HG03432 (cell line): ENCODE results near the gene RSPH1.

Experiments used
- ATAC-seq: cut with Tn5 transposase; IDR thresholded peaks from one replicate; pipeline ENCODE4 v1.9.1; 2021; ENCODE audit warnings: mild to moderate bottlenecking, moderate library complexity; ENCODE audit not compliant: unreplicated experiment

RSPH1 gene

DNA sequence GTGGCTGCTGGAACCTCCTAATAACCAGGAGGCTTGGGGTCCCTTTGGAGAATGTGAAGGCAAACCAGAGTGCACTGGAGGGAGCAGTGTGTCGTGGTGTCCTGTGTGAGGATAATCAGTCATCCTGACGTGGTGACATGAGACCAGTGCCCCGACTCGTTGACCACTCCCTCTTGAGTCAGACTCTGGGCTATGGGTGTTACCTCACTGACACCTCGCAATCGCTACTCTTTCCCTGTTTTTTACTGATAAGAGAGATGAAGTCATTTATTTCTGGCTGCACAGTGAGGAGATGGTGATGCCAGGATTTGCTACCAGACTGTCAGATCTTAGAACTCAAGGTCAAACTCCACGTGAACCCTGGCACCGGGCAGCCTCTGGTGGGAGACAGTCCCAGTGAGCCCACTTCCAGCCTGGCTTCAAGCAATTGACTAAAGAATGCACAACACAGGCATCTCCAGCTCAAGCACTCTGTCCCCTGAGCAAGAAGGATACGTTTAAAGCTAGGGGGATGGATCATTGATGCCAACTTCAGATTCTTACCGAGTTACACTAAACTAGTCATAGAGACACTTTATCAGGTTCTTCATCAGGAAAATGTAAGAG, 62.0 kb downstream of the RSPH1 start:
- no peak for ATAC-seq

GRCh38 chr21:42432695-42433094, 63.3 kb downstream of the RSPH1 start:
- ATAC-seq, result no peak

DNA sequence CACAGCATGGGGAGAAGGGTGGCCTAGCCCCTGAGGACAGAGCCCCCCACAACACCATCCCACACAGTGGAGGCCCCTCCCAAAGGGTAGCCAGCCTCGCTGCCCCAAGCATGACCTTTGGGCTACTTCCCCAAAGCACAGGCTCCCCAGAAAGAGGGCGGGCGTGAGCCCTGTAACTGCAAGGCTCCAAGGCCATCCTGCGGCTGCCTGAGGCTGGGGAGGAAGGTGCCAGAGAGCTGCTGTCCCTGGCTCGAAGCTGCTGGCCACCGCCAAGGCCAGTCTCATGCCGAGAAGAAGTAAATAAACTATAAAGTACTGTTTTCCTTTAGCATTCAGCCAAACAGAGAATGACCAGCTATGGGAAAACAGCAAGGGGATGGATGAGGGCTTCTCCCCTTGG, 64.8 kb downstream of the RSPH1 start:
- no peak for ATAC-seq

DNA sequence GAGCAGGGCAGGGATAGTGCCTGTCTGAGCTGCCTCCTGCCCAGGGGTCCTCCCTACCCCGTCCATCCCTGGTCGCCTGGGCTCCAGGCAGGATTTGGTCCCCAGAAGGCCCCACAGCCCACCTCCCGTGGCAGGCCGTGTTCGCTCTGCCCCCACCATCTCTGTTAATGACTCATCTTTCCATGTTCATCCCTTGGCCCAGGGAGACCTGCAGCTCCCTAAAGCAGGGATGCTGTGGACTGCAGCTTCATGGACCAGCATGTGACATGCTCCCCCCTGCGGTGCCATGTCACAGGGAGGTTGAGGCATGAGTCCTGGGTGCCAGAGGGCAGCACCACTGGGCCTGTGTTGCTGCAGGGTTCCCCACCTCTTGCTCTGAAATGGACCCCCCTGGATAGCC, 65.5 kb downstream of the RSPH1 start:
- ATAC-seq, result no peak

GRCh38 chr21:42429856-42430255, 66.2 kb downstream of the RSPH1 start:
- no peak for ATAC-seq

- ATAC-seq, result no peak
Measured at GRCh38 chr21:42429021-42429420, 67.0 kb downstream of the RSPH1 start.

GRCh38 chr21:42427809-42428419, 68.1 kb downstream of the RSPH1 start:
- ATAC-seq, result no peak

DNA sequence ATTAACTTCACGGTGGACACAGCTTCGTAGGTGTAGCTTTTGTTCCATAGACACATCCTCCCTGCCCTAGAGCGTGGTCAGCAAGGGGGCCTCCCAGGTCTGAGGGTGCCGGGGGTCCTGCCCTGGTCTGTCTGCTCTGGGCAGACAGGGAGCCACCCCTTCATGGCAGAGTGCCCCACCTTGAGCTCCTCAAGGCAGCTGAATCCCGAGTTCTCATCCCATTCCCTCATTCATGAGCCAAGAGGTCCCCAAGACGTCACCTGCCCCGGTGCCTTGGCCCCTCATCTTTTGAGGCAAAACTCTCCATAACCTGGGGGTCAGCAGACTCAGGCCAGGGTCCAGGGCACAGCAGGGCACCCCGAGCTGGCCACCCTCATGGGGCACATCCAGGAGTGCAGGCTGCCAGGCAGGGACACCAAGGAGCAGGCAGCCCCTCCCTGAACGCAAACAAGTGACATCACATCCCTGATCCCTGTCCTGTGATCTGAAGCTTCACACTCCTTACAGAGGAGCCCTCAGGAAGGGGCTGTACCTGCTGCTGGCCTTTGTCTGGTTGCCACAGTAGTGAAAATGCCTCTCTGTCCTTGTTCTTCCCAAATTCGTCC, 69.0 kb downstream of the RSPH1 start:
- ATAC-seq, result no peak

DNA sequence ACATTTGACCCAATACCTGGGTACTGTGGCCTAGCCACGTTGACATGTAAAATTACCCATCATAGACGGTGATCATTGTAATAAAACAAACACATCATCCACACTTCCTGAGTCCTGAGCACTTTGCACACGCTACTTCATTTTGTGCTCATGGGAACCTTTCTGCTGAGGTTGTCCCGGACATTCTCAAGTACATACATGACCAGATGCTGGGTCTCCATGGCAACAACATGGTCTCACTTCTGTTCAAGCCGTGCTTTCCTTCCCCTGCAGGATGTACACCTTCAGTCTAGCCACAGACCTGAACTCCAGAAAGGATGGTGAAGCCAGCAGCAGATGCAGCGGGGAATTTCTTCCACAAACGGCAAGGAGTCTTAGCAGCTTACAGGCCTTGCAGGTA, 69.6 kb downstream of the RSPH1 start:
- ATAC-seq, result no peak

- ATAC-seq, result peak; percentile 27
Measured at GRCh38 chr21:42425591-42425990, 70.4 kb downstream of the RSPH1 start.

GRCh38 chr21:42424914-42425541, 71.0 kb downstream of the RSPH1 start:
- peak; percentile 39 for ATAC-seq

- ATAC-seq, result peak; percentile 26
Measured at GRCh38 chr21:42423685-42424084, 72.3 kb downstream of the RSPH1 start.

GRCh38 chr21:42423197-42423675, 72.8 kb downstream of the RSPH1 start:
- peak; percentile 68 for ATAC-seq
